ENCODE data around the gene ARL2BP. TPM values are rescaled to one million over a fixed set of nuclear protein-coding genes. Genes with fewer than 3 reads are reported as not detected.

ARL2BP gene
- polyA plus RNA-seq, 3 donors: 35.4 to 84.6 (median 84.0) TPM

GRCh38 chr16:57209780-57210179 is 35.3 kb upstream of the ARL2BP start:
- no peak for TF ChIP-seq CTCF (IDR thresholded peaks at IDR 0.05)
- Mint-ChIP-seq H3K27me3 (ENCODE audit: low read depth in 3 of 3) (no peaks in the 10 kb centered on the region), H3K4me3 (no peak overlapping the region), H3K36me3 (peaks cover 76 to 97% of the 10 kb centered on the region in 2 donors), H3K9me3 (peaks cover 0 to 3% (median 2%) of the 10 kb centered on the region in 7 donors), H3K4me1 (no peaks in the 10 kb centered on the region), H3K27ac (peak overlapping the region in 3 of 7 donors; percentile 30 to 61 (median 33))
- H3K27me3 ChIP-seq (ENCODE audit: control insufficient read depth in 2 of 2, insufficient read depth in 2 of 2, low read length in 2 of 2): no peaks in the 10 kb centered on the region
- H3K27ac ChIP-seq (ENCODE audit: low read depth in 1 of 2, low read length in 2 of 2): no peak overlapping the region
- no peak overlapping the region for H2AFZ ChIP-seq (ENCODE audit: insufficient read depth, low read depth, low read length, poor library complexity, severe bottlenecking)
- H3K4me3 ChIP-seq (replicated peaks in 1 of 3; ENCODE audit: low read depth in 2 of 3, low read length in 3 of 3): no peak overlapping the region
- DNase-seq: no peak
- no peak overlapping the region for H3K9ac ChIP-seq (ENCODE audit: insufficient read depth, low read length, poor library complexity, severe bottlenecking)
- WGBS (ENCODE audit: insufficient coverage): 100% methylated on average over 4 of the region's 5 CpGs
- intact Hi-C loops (cut with micrococcal nuclease): no loop called here
- peaks cover under 1% of the 10 kb centered on the region for H4K20me1 ChIP-seq (ENCODE audit: insufficient read depth, low read length)
- H3K36me3 ChIP-seq (replicated peaks in 1 of 2; ENCODE audit: control insufficient read depth in 1 of 2, insufficient read depth in 2 of 2, low read length in 2 of 2): peaks cover 84 to 96% of the 10 kb centered on the region in 2 donors
- H3K4me2 ChIP-seq (replicated peaks; ENCODE audit: extremely low read depth, low read length, poor library complexity, severe bottlenecking): no peak overlapping the region
- H3K9me3 ChIP-seq (replicated peaks in 1 of 2; ENCODE audit: control insufficient read depth in 1 of 2, insufficient read depth in 1 of 2, low read length in 2 of 2): no peaks in the 10 kb centered on the region
- H3K4me1 ChIP-seq (ENCODE audit: control insufficient read depth in 1 of 2, insufficient read depth in 2 of 2, low read length in 2 of 2): no peaks in the 10 kb centered on the region
- H3K79me2 ChIP-seq (ENCODE audit: insufficient read depth, low read length): no peaks in the 10 kb centered on the region

GRCh38 chr16:57213462-57213861 is 31.6 kb upstream of the ARL2BP start:
- Mint-ChIP-seq H3K4me3 (no peak overlapping the region), H3K27me3 (ENCODE audit: low read depth in 3 of 3) (no peaks in the 10 kb centered on the region), H3K27ac (no peak overlapping the region), H3K4me1 (no peaks in the 10 kb centered on the region), H3K36me3 (peaks cover 79 to 98% of the 10 kb centered on the region in 2 donors), H3K9me3 (peaks cover 13 to 27% (median 20%) of the 10 kb centered on the region in 7 donors)
- no peak overlapping the region for H3K4me3 ChIP-seq (replicated peaks in 1 of 3; ENCODE audit: low read depth in 2 of 3, low read length in 3 of 3)
- H3K27me3 ChIP-seq (ENCODE audit: control insufficient read depth in 2 of 2, insufficient read depth in 2 of 2, low read length in 2 of 2): no peaks in the 10 kb centered on the region
- H3K9me3 ChIP-seq (replicated peaks in 1 of 2; ENCODE audit: control insufficient read depth in 1 of 2, insufficient read depth in 1 of 2, low read length in 2 of 2): peaks cover 7 to 22% of the 10 kb centered on the region in 2 donors
- no peak for TF ChIP-seq CTCF (IDR thresholded peaks at IDR 0.05)
- no peak for DNase-seq
- H3K4me2 ChIP-seq (replicated peaks; ENCODE audit: extremely low read depth, low read length, poor library complexity, severe bottlenecking): no peak overlapping the region
- no peak overlapping the region for H2AFZ ChIP-seq (ENCODE audit: insufficient read depth, low read depth, low read length, poor library complexity, severe bottlenecking)
- 100% methylated on average over 1 of the region's 1 CpG for WGBS (ENCODE audit: insufficient coverage)
- no peaks in the 10 kb centered on the region for H3K4me1 ChIP-seq (ENCODE audit: control insufficient read depth in 1 of 2, insufficient read depth in 2 of 2, low read length in 2 of 2)
- no peaks in the 10 kb centered on the region for H4K20me1 ChIP-seq (ENCODE audit: insufficient read depth, low read length)
- H3K27ac ChIP-seq (ENCODE audit: low read depth in 1 of 2, low read length in 2 of 2): no peak overlapping the region
- intact Hi-C loops (cut with micrococcal nuclease): no loop called here
- peaks cover 86 to 99% of the 10 kb centered on the region in 2 donors for H3K36me3 ChIP-seq (replicated peaks in 1 of 2; ENCODE audit: control insufficient read depth in 1 of 2, insufficient read depth in 2 of 2, low read length in 2 of 2)
- no peak overlapping the region for H3K9ac ChIP-seq (ENCODE audit: insufficient read depth, low read length, poor library complexity, severe bottlenecking)
- H3K79me2 ChIP-seq (ENCODE audit: insufficient read depth, low read length): no peaks in the 10 kb centered on the region

All from CD14-positive monocyte (primary cell).